ENCODE data around the gene LDAH.
A peak's percentile ranks its signal among the peaks of the same experiment; 100 is the strongest.

LDAH gene

DNA sequence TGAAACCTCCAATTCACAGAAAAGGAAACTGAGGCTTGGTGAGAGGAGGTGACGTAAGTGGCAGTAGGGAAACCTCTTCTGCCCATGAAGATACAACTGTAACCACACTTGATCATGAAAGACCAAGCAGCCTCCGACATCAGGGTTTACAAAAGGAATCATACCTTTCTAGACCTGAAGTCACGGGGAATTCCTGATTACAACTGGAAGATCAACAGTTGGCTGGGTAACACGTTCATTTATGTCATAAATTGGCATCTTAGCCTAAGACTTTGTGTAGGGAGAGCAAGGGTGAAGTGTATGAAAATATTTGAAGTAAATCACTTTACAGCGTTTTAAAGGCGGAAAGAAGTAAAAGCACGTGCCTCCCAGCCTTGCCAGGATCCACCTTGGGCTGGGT is 172.9 kb downstream of the LDAH start:
- DNase-seq, result no peak

DNA sequence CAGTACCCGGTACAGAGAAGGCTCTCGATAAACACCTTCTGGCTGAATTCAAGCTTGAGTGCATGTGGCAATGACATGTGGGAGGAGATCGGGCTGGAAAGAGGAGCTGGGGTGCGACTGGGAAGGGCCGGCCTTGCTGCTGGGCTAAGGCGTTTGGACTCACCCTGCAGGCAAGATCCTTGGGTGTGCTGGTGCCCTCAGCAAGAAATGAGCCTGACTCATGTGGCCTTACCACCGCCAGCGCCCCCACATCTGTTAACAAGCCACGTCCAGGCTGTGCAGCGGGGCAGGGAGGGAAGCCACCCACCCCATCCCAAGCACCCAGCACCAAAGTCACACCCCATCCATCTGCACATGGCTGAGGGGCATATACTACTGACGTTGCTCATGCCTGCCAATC is 173.3 kb downstream of the LDAH start:
- no peak for DNase-seq

DNA sequence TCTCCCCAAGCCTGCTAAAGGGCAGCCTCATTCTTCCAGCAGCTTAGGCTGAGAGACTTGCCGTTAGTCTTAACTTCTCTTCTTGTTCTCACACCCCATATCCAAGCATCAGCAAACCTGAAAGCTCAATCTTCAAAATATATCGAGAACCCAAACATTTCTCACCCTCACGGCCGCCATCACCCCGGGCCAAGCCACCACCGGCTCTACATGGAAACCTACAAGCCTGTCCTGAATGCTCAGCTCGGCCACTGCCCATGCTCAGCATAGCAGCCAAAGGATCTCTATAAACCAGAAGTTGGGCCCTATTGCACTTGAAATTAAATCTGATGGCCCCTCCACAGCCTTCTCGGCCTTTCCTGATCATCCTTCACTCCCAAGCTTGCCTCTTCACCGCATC is 174.1 kb downstream of the LDAH start:
- DNase-seq, result no peak

DNA sequence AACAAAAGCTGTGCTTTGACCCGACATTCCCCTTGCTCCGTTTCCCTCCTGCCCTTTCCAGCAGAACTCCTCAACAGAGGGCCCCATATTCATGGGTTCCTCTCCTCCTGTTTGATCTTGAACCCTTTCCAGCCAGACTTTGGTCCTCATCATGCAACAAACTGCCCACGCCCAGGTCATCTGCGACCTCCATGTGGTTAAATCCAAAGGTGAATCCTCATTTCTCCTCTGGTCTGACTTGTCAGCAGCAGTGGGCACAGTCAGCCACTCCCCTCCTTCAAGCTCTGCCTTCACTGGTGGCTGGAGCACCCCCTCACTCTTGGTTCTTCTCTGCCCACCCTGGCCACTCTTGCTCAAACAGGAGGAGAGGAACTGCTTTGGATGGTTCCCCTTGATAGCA is 174.7 kb downstream of the LDAH start:
- DNase-seq, result no peak

DNA sequence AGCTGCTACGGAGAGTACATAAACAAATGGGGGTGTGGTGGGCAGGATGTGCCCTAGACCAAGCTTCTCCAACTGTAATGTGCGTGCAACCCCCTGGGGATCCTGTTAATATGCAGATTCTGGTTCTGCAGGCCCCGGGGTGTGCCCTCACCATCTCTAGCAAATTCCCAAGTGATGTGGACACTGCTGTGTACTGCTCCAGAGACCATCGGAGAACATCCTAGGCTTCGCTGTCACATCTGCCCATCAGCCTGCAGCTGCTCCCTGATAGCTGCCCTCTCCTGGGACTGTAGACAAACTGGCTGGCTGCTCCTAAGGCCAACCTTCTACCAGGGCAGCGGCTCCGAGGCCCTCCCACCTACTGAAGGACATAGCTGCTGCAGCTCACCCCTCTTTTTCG is 175.2 kb downstream of the LDAH start:
- DNase-seq, result no peak

DNA sequence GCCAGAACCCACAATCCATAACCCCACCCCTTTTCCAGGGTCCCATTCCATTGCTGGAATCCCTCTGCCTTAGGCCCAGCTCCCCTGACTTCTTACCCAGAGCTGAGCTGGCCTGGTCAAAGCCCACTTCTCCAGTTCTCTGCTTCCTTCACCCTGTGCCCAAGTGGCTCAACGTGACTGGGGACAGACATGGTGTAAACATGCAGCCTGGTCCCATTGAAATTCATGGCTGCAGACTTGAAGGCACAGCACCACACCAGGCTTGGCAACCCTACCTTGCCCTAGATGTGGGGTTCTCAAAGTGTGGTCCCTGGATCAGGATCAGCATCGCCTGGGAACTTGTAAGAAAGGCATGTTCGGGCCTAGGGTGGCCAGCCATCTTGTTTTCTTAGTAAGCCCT is 175.7 kb downstream of the LDAH start:
- no peak for DNase-seq

DNA sequence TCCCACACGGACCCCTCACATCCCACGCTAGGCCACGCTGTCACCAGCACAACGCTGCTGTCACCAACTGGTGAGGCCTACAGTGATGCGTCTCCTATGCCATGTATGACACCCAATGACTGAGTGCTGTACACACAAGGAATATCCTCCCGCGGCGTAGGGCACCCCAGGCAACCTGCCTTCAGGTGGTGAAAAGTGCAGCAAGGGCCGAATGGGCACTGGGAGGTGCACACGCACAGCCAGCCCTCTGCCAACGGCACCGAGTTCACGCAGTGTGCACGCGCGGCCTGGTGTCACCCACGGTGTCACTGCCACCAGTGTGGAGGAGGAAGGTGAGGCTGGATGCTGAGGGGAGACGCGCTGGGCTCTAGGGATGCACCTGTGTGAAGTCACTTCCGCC is 176.5 kb downstream of the LDAH start:
- no peak for DNase-seq

DNA sequence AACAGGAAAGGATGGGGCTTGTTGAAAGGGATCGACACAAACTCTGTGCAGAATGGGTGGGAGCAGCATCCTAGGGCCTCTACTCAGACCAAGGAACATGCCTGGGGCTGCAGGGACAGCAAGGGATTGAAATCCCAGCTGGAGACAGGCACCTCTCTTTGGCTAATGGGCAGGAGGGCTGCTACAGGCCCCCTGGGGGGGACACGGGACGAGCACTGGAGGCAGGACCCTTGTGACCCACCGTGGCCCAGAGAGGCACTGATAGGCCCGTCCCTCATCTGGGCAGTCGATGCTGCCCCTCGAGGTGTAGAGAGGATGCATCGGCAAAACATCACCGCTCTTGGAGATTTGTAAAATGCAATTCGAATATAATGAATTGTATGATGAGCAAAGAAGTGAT is 177.1 kb downstream of the LDAH start:
- DNase-seq, result no peak

DNA sequence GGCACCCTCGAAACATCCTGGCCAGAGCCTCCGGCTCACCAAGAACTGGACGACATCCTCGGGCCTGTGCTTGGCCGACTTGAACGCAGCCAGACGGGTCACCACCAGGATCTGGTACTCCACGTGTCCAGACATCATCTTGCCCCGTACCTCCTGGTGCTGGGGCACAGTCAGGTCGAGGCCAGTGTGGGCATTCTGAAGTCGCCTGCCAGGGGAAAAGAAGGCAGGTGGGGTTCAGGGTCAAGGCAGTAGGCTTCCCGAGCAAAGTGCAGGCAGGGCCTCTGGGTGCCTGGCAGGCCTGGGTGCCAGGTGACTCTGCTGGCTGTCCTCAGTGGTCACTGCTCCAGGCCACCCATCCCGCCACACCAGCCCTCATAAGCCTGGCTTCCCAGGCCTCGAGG is 177.6 kb downstream of the LDAH start:
- DNase-seq, result no peak

DNA sequence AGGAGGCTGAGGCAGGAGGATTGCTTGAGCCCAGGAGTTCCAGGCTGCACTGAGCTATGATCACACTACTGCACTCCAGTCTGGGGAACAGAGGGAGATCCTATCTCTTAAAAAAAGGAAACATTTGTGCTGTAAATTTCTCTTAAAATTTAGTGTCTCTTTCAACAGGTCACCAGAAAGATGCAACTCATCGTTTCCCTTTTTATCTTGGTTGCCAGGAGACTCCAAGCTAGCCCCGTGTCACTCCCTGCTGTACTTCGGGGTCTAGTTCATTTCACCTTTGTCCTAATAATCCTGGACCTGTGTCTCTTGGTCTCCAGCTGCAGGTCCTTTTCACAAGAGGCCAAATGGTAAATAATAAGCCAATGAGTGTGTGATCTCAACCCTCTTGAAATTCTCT is 179.1 kb downstream of the LDAH start:
- DNase-seq, result peak; percentile 56

DNA sequence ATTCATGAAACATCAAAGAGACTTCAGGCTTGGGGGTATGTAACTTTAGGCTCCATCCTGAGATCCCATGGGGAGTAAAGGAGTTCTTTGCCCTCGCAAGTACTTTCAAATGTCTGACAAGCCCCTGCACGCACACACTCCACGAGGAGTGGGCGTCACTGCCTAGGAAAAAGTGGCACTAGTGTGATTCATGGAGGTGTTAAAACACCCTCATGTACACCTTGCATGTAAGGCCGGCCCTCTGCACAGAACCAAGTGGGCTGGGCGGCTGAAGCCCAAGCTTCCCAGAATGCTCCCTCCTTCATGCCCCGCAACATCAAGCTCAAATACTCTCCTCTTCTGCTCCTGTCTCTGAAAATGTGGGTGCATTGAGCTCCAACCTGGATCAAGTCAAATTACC is 179.8 kb downstream of the LDAH start:
- no peak for DNase-seq

DNA sequence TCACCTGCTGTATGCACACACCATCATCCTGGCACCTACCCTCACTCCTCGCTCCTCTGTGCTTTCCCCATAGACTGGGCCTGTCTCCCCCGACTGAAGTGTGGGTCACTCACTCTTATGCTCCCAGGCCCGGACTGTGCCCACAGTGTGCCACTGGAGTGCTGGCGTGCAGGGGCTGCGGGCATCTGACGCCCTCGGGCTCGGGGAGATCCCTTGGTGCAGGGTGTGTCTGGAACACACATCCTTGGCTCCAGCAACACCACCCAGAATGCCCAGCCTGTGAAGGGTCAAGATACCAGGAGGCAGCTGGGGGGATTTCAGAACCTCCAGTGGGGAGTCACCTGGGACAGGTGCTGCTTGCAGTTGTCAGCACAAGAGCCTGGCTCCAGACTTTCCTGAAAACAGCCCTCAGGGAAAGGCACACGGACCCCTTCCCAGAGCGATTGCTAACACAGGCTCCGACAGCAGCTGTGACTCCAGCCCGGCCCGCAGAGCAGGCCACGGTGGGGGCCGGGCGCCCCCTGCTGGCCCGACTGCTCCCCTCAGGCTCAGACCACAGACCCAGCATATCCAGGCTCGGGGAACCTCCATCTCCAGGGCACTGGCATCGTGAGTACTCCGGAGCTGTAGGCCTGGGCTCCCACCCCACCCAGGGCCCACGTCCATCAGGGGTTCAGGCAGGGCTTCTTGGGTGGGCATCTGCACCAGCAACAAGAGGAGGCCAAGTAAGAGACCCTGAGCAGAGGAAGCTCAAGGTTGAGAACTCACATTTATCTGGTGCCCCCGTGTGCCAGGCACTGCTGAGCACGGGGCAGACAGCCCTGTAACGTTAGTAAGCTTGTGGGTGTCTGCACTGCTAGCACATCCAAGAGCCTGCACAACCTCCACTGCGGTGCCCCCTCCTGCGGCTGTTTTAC is 180.6 kb downstream of the LDAH start:
- DNase-seq, result peak; percentile 59

DNA sequence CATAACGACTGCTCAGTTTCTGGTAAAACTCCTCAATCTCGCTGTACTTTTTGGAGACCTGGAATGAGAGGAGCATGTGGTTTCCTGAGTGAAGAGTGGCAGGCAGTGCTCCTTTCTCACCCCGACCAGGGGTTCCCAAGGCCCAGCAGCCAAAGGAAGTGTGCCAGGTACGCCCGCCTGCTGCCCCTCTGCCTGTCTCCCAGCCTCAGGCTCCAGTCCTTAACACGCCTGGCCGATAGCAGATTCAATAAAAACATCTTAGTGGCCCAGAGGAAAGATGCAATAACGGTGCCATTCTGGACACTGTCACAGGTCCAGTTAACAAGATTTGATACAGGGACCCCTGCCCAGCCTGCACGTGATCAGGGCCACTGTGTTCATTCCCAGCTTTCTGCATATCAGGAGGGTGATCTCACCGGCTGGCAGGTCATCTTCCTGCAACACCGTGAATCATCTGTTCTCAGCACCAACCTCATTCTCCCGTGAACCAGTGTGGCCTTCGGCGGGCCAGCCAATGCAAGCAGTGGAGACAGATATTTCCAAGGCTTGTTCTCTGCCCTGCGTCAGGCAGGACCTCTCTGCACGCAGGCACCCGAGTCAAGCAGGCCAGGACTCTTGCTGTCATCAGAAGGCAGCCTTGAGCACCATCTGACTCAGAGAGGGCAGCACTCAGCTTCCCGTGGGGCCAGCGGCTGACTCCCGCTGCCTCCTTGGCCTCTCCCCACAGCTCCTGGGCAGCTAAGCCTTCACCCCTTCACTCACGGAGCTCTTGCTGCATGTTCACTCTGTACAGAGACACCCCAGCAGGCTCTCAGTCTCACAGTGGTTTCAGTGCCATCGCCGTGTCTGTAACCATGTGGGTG is 181.5 kb downstream of the LDAH start:
- DNase-seq, result no peak

DNA sequence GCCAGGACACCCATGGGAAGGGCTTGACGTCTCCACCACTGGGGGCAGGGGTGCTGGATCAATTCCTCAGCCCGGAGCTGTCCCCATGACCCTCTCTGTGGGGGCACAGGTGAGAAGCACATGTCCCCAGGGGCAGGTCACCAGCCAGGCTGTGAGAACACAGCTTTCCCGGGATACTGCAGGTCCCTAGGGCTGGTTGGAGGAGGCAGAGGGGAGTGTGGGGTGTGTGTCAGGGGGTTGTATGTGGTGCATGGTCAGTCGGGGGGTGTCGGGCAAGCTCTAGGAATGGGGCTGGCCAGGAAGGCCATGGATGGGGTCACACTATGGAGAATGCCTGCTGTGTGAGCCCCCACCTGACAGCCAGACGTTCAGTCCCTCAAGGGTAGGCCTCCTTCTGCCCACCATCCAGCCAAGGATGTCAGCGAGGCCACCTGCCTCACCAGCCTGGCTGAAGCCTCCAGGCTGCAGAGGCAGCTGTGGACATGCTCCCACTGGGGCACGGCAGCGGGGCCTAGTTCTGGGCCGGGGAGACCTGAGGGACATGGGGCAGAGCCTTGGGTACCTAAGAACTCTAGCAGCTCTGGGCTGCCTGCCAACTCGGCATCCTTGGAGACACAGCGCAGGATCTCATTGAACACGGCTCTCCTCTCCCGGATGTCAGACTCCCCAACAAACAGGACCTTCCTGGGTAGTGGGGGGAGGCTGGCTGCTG is 182.3 kb downstream of the LDAH start:
- DNase-seq, result no peak

DNA sequence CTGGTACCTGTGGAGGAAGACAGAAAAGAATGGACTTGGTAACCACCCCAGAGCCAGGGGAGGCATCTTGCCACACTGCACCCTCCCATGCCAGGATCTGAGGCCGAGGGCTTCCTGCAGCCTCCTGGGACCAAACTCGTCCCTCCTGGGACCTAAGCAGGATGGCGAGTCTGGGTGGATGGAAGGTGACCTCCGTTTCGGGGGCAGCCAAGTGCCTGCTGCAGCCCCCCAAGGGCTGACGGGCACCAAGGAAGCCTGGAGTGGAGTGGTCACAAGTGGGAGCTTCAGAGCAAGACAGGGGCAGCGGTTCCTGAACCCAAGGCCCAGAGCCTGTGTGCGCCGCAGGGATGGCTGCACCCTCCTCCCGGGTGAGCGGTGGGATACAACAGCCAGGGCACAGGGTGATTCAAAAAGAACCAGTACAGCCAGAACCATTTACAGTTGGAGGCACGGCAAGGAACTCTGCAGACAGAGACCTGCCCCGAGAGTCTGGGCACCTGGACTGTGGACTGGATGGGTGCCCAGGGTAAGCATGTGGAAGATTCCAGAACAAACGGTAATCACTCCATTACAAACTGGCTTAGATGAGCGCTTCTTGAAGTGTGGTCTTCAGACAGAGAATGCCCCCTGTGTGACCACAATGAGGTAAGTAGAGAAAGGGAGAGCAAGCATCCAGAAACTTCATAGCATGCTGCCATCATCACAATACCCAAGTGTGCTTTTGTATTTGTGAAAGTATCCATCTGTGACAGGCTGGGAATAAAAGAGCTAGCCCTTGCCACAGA is 184.1 kb downstream of the LDAH start:
- no peak for DNase-seq

DNA sequence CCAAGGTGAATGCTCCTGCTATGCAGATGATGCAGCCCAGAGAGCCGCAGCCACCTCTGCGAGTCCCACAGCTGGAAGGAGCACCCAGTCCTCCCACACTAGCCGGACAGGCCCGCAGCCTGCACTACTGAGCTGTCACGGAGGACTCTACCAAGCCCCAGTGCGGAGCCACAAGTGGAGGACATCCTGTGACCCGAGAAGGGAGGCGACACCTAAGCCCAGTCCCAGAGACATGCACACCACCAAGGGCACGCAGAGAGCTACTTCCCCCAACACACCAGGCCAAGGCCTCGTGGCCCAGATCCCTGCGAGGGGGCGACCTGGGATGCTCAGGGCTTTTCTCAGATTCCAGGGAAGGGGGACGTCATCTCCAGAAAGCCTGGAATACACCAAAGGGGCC is 184.9 kb downstream of the LDAH start:
- no peak for DNase-seq

DNA sequence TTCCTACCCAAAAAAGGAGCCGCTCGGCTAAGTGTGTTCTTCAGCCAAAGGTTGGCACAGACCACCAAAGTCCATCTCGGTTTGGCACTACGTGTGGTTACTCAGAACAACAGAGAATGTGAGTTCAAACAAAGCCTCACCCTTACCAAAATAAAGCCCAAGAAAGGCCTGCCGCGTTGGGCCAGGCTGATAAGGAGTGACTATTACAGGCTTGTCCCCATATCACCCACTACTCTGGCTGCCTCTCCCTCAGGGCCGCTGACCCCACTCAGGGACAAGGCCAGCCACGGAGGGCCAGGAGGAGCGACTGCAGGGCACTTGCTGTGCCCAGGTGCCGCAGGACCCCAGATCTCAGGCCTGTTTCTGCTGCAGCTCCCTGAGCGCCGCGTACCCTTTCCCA is 185.8 kb downstream of the LDAH start:
- no peak for DNase-seq

DNA sequence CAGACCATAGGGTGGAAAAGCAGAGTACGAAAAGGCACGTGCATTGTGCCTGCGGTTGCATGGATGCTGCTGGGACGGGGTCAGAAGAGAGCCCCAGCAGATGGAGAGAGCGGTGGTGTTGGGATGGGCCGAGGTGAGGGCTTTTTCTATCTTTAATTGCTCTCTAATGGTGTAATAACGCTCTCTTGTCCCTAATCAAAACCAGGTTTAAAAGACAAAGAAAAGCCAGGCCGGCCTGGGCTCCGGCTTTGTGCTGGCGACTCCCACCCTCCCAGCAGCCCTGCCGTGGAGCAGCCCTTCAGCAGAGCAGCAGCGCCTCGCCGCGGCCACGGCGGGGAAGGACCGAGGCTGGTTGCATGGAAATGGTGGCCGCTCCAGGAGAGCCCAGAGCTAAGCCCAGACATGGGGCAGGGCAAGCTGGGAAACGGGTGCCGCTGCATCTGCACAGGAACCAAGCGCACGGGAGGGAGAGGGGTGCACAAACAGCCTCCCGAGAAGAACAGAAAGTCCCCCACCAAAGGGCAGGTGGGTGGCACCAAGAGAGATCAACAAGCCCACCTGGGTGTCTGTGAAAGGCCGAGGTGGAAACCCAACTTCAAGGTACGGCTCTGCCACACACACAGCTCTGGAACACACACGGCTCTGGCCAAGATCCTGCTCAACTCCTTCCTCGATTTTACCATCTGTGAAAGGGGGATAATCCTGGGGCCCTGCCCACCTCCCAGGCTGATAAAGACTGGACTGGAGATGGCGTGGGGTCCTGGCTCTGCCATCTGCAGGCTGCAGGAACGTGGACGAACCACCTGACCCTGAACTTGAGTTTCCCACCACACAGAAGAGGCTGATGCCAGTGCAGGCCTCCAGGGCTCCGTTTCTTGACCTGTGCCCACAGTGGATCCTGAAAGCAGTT is 187.0 kb downstream of the LDAH start:
- DNase-seq, result peak; percentile 88

DNA sequence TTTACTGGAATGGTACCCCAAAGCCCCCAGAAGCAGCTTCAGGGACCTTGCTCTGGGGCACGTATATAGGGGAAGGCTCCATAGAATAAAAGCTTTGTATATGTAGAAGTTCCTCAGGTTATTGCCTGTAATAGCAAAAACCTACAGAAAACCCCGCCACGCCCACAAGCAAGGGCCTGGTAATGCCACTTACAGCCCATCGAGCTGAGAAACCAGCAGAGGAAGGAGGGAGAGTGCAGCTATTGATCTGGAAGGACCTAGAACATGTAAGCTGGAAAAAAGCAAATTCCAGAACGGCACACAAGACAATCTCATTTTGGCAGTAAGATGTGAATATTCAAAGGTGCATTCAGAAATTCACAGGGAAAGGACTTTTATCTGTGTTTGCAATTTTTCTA is 187.8 kb downstream of the LDAH start:
- peak; percentile 29 for DNase-seq

DNA sequence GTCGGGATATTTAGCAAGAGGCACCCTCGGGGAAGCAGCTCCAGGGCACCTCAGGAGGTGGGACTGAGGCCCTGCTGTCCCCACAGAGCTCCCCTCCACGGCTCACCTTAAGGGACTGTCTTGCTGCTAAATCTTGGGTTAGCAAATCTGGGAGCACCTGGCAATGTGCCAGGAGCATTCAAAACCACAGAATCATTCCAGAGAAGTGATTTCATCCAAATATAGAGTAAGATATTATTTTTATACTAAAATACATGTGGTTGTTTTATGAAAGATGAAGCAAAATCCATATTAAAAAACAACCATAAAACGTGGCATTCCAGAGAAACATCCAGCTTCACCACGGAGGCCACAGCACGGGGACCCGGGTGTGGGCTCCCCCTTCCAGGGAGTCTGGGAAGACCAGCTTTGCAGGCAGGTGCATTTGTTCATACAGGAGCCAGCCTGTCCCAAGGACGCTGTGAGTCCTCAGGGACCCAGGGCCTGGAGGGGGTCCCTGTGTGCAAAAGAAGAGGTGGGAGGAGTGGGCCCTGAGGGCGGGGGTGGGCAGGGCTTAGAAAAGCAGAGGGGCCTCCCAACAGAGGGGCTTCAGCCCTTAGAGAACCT is 188.3 kb downstream of the LDAH start:
- DNase-seq, result no peak
